SU-DHL-6 (cell line): Measurements from ENCODE around the gene DUSP6.

Source experiments
- EZH2phosphoT487 ChIP-seq: fragments of 200-600 bp; sonication (generic), shearing (Covaris generic); conservative IDR thresholded peaks from 2 replicates; pipeline ENCODE4 v1.6.1; 2018; ENCODE audit warnings: mild to moderate bottlenecking, antibody characterized with exemption, low read length, moderate library complexity, mixed read lengths
- TF ChIP-seq, protein P1 (sequence below): fragments of 200-600 bp; sonication (generic); IDR thresholded peaks from one replicate; pipeline ENCODE4 v1.5.1; 2017; ENCODE audit warnings: antibody characterized with exemption, mild to moderate bottlenecking, low read length, moderate library complexity; ENCODE audit not compliant: insufficient read depth, poor library complexity, severe bottlenecking

DNA sequence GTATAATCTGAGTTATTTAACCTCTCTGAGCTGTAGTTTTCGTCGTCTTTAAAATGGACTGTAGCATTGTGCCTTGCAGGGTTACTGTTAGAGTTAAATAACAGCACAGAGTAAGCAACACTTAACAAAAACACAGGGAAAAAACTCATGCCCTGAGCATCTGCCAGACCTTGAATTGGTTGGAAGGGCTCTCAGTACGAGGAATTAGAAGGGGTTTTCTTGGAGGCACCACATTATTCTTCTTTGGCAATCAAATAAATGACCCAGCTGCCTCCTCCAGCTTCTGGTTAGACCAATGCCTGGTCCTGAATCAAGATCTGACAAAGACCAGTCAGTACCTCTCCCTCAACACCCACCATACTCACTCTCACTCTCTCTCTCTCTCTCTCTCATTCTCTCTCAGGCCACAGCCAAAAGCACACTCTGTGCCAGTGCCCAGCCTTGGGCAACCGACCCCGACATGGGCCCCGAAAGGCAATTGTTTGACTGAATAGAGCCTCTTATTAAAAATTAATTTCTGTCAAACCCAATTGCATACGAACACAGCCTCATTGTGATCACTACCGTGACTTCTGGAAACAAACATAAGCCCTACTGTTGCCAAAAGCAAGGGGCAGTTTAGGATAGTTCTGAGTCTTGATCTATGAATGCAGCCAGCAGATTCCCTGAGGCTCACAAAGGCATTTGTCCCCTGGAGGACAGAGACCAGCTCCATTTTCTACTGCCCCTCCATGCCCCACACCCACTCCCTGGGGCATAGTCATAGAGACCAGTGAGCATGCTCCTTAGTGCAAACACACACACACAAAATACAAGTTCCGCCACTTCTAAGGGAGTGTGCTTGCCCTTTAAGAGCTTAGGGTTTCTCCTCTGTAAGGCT, 23.9 kb downstream of the DUSP6 start:
- TF ChIP-seq, protein P1, sequence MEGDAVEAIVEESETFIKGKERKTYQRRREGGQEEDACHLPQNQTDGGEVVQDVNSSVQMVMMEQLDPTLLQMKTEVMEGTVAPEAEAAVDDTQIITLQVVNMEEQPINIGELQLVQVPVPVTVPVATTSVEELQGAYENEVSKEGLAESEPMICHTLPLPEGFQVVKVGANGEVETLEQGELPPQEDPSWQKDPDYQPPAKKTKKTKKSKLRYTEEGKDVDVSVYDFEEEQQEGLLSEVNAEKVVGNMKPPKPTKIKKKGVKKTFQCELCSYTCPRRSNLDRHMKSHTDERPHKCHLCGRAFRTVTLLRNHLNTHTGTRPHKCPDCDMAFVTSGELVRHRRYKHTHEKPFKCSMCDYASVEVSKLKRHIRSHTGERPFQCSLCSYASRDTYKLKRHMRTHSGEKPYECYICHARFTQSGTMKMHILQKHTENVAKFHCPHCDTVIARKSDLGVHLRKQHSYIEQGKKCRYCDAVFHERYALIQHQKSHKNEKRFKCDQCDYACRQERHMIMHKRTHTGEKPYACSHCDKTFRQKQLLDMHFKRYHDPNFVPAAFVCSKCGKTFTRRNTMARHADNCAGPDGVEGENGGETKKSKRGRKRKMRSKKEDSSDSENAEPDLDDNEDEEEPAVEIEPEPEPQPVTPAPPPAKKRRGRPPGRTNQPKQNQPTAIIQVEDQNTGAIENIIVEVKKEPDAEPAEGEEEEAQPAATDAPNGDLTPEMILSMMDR: no peak
- TF ChIP-seq EZH2phosphoT487: no peak
